Activated CD4-positive, alpha-beta T cell treated with anti-CD3 and anti-CD28 coated beads, Interleukin-2, amount 50 U/mL, for 24 hours (primary cell): ENCODE data around the gene TPRG1L.

Experiments
- DNase-seq, 2 donors: peaks; one replicate each; pipeline ENCODE4 v3.0.0-alpha.2; 2020; ENCODE audit warnings: low read depth in 1 of 2, low spot score in 1 of 2

The TPRG1L gene

GRCh38 chr1:3660704-3661103 is 35.9 kb downstream of the TPRG1L start:
- DNase-seq = no peak

DNA sequence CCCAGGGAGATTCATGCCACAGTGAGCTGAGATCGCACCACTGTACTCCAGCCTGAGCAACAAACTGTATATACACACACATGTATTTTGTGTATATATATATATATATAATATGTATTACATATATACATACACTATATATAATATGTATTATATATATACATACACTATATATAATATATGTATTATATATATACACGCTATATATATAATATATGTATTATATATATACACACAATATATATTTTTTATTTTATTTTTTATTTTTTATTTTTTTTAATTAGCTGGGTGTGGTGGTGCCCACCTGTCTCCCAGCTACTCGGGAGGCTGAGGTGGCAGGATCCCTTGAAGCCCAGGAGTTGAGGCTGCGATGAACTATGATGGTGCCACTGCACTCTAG is 36.8 kb downstream of the TPRG1L start:
- DNase-seq = no peak

DNA sequence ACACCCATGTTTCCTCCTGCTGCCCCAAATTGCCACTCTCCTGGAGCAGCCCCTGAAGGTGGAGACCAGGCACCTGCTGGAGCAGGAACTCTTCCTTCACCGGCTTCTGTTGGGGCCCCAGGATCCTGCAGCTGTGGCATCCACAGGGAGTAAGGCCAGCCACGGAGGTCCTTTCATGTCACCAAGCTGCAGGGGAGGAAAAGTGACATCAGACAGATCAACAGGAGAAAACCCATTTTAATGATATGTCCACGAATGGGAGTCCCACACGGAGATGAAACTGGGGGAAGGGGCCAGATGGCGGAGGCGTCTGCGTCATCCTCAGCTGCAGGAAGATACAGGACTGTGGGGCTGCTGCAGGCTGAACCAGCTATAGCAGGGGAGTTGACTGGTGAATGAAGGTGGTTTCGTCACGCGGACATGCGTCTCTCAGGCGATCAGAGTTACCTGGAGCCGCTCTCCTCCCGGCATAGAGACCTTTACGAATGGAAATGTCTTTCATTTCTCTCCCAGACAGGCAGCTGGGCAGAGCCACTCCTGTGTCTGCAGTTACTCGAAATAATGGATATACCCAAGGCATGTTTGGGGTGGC is 37.4 kb downstream of the TPRG1L start:
- DNase-seq = no peak

- DNase-seq = no peak
Measured at GRCh38 chr1:3663999-3664699, 39.3 kb downstream of the TPRG1L start.

DNA sequence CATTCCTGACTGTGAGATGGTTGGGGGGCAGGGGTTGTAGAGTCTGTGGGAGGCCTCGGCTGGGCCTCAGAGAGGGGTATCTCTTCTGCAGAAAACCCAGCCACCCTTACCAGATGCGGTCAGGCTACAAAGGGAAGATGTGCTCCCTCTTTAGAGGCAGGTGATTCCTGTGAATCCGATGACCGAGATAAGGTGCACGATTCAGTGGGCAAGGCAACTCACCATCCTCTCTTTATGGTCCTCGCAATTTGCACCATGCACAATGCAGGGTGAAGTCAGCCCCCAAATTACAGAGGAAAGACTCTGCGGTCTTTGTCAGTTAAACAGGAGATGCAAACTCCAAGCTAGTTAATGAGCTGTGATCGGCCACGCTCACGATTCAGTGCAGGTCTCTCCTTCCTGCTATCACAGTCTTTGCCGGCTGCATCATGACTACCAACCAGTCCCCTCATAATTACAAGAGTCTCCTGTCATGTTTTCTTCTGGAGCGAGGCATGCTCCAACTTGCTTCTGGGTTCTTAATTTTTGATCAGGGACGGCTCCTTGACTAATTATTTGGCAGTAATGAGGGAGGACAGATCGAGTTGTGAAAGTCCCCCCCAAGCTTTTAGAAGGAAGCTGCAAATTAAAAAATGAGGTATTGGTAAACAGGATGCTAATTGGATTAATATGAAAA is 40.0 kb downstream of the TPRG1L start:
- DNase-seq = no peak

DNA sequence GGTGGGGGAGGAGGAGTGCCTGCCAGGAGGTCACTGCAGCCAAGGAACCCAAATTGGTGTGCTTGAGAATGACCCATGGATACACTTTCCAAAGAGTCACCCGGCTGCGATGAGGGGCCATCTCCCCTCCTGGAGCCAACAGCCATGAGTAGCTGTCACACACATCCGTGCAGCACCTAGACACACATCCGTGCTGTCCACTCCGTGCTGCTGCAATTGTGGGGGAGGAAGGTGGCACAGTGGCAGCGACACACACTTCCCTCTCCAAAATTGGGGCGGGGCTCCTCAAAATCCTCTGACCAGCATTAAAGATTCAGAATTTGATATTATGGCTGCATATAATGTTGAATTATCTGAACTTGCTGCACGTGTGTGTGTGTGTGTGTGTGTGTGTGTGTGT is 43.3 kb downstream of the TPRG1L start:
- DNase-seq = no peak

DNA sequence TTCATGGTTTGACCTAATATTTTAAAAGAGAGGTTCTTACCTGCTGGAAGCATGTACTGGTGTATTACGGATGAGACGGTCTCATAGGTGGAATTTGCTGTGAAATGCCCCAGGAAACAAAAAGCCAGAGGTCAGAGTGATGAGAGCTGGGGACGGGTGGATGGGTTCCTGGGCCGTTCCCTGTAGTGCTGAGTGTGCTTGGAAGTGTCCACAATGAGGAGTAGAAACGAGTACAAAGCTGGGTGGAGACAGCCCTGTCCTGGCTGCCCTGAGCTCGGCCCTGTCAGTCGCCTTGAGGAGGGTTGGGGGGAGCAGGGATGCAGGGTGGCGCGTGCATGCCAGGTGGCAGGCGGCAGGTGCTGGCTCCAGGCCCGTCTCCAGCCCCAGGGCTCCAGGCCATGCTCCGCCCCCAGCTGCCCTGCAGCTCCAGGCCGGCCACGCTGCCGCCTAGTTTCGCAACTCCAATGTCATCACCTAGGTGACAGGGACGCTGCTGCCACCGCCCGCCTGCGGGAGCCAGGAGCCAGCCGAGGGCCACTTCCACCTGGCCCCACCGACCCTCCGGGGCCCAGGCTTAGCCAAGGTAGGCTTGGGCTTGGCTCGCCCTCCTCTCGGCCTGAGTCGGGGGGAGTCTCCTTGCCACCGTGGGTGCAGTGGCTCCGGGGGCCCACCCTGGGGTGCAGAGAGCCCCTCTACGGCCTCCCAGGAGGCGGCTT is 43.9 kb downstream of the TPRG1L start:
- DNase-seq = no peak

DNA sequence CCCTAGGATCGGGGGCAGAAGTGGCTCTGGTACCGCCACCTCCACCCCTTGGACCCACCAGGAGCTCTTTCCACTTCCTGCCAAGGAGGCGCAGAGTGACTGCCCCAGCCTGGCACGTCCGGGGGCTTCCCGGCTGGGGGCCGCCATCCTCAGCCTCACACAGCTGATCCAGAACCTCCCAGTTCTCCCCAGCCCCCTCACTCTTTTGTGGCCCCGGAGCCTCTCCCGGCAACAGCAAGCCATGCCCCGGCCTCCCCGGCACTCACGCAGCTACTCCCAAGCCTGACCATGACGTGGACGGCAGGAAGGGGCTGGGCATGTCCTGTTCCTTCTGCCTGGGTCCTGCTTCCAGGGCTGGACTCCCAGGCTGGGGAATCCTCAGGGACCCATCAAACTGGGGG is 44.6 kb downstream of the TPRG1L start:
- no peak for DNase-seq

DNA sequence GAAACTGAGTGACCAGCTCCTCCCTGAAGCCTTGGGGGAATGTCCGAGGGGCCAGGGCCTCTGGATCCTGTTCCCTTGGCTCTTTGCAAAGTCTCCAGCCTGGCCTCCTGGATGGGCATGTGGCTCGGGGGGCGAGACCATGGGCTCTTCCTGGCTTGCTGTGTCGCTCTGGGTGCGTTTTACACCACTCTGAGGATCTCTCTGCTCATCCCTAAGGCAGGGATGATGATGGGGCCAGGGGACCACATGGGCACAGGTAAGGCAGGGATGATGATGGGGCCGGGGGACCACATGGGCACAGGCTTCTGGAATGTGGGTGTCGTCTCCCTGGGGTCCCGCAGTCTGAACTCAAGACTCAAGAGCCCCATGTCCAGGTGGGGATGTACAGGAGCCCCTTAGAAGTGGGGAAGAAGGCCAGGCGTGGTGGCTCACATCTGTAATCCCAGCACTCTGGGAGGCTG is 45.2 kb downstream of the TPRG1L start:
- DNase-seq = no peak

DNA sequence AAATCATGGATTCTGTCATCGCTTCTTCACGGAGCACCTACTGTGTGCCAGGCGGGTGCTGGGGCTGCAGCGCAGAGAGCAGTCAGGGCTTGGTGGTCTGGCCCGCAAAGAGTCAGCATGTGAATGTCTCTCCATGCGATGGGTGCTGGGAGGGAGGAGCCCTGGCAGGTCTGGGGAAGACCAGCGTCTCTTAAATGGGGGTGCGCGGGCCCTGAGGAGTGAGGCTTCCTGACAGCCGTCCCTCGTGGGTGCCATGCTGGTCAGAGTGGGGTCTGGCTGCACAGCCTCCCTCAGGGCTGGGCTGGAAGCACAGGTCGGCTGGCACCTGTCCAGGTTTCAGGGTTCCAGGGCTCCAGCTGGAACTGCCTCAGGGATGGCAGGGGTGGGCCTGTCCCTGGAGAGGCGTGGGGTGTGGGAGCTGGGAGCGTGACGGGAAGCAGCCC is 46.0 kb downstream of the TPRG1L start:
- DNase-seq = no peak

DNA sequence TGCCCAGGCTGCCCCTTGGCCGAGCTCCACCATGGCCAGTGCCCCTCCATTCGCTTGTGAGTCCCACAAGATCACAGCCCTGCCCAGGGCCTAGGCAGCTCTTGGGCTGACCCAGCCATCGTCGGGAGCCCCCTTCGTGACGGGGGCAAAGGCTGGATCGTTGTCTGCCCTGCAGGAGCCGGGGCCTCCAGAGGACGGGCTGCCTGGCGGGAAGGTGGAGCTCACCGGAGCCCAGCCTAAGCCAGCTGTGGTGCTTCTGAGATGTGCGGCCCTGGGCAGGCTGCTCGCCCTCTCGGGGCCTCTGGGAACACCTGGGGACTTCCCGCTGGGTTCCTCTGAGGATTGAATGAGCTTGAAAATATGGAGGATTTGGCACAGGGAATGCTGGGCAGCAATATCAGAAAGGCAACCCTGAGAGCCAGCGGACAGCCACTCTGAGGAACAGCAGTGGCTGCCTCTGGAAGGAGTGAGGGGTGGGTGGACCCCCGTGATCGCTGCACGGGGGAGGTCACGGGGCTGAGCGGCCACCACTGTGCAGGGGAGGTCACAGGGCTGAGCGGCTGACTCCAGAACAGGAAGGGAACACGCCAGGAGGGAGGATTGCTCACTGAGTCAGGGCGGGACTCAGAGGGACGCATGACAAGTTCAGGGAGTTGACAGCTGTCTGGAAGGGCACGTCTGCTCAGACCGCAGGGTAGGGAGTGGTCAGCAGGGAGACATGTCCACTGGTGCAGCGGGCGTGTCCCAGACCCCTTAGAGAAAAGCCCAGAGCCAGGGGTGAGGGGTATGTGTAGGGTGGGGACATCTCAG is 46.8 kb downstream of the TPRG1L start:
- DNase-seq = no peak

DNA sequence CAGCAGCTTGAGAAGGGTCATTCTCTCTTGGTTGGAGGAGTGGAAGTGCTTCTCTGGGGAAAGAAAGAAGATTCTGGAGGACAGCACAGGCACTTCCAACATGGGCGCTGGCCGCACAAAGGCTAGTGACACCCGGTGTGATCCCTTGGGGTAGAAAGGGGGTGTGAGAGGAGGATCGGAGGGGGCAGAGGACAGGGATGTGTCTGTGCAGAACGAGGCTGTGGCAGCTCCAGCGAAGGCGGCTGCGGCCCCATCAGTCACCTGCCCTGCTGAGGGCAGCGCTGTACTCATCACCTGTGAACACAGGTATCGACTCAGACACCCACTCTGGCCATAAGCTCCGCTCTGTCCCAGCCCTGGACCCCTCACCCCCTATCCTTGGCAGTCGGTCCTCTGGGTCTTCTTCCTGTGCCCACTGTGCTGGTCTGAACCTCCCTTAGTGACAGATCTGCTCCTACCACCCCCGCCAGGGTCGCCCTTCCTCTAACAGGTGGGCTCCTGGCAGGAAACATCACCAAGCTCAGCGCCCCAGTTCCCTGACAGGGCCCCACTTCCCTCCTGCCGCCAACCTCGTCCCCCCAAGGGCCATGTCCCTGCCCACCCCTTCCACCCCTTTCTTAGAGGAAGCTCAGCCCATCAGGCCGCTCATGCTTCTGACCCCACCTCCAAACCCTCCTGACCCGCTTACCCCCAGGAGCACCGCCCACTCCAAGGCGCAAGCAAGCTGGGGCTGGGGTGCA is 47.6 kb downstream of the TPRG1L start:
- no peak for DNase-seq

- no peak for DNase-seq
Measured at GRCh38 chr1:3672971-3673361, 48.2 kb downstream of the TPRG1L start.

DNA sequence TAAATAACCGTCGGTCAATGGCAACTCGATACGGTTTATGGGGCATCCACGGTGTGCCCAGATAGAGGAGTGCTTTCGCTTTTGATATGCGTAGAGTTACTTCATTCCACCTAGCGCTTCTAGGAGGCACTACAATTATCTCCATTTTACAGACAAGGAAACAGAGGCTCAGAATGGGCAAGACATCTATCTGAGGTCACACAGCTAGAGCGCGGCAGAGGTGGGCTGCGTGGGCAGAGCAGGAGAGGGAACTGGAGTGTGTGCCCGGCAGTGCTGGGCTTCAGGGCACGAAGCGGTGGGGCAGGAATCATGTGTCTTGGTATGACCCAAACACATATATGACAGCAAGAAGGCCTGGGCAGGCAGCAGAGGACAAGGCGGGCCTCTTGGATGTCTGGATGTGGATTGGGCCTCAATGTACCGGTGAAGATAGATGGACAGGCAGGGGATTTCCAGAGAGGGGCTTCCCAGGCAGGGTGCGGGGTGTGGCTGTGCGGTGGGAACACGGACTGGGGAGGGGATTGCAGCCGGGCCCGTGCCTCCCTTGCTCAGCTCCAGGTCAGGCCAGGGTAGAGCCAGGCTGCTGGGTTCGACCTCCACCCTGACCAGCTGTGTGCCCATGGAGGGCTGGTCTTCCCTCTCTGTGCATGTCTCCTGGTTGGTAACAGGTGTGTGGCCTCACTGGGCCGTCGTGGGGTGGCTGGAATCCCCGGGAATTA is 48.7 kb downstream of the TPRG1L start:
- DNase-seq = no peak

DNA sequence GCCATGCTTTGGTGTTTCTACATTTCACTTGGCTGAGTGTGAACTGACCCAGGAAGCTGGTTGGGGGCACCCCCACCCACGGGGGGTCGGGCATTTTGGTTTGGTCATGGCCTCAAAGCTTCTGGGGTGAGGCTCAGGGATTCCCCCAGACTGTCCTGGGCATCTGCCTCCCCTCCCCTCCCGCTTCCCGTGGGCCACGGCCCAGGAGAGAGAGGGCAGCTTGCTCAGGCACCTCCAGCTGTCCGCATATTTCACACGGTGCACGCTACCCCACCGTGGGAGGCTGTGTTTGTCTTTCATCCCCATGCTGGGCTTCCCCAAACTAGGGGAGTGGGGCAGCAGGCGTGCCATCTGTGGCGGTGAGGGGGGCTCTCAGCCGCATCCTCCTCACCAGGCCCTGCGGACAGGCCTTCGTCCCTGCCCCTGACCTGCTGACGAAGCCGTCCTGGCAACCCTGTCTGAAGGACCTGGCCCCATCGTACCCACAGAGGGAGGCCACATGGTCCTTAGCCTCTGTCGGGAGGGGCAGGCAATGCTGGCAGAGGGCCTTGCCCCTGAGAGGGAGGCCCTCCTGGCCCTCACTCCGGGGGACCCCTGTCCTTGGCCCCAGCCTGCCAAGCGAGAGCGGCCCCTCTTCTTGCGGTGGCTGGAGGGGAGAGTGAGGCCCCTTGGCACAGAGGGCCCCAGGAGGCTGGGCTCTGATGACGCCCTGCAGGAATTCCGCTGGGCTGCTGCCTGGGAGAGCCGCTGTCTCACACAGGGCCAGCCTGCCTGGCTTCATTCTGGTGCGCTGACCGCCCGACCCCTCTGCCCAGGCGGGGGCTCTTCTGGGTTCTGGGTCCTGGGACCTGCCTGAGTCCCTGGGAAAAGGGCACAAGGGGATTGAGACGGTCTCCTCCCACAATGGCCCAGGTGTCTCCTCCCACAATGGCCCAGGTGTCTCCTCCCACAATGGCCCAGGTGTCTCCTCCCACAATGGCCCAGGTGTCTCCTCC is 49.6 kb downstream of the TPRG1L start:
- DNase-seq = no peak

- no peak for DNase-seq
Measured at GRCh38 chr1:3675436-3675835, 50.6 kb downstream of the TPRG1L start.

DNA sequence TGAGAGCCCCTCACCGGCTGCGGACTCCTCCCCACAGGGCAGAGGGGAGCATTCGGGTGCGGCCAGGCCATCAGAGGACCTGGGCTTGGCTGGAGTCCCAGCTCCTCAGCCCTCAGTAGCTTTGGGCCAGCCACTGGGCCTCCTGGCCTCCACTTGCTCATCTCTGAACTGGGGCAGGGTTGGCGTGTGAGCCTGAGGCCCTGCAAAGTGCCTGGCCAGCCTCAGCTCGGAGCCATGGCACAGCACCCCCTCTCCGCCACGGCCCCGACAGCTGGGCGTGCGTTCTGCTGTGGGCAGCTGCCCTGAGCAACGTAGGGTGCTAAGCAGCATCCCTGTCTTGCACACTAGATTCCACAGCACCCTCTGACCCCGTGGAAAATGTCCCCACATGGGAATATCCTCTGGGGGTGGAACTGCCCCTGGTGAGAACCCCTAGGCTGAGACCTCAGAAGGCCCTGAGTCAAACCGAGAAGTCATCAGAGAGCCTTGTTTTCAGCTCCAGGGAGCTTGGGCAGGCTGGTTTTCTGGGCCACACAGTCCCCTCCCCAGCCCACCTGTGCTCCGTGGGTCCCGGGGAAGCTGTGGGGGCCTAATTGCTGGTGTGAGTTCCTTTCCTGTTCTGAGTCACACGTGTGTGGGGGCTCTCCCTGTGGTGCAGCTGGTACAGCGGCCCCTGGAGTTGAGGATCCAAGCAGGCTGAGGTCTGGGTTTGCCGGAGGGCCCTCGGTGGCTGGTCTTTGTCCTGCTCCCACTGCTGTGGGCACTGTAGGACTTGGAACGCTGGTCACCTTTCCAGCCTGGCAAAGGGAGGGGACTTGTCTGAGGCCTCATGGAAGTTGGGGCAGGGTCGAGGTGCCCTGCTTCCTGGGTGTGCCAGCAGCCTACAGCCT is 52.0 kb downstream of the TPRG1L start:
- no peak for DNase-seq
